GM21576 (cell line): ENCODE data around the gene ZCCHC24.

Source experiments
- ATAC-seq: cut with Tn5 transposase; IDR thresholded peaks from one replicate; pipeline ENCODE4 v1.9.1; 2021; ENCODE audit warnings: mild to moderate bottlenecking, moderate library complexity; ENCODE audit not compliant: unreplicated experiment

ZCCHC24 gene

GRCh38 chr10:79414714-79415113 lies 30.7 kb downstream of the ZCCHC24 start:
- ATAC-seq, result no peak

- no peak for ATAC-seq
Observed at GRCh38 chr10:79413196-79413595, 32.2 kb downstream of the ZCCHC24 start.

- no peak for ATAC-seq
Observed at GRCh38 chr10:79412516-79412915, 32.9 kb downstream of the ZCCHC24 start.

GRCh38 chr10:79411546-79412495 lies 33.6 kb downstream of the ZCCHC24 start:
- no peak for ATAC-seq

GRCh38 chr10:79410315-79411094 lies 34.9 kb downstream of the ZCCHC24 start:
- ATAC-seq, result no peak

- no peak for ATAC-seq
Observed at GRCh38 chr10:79409726-79410085, 35.7 kb downstream of the ZCCHC24 start.

- no peak for ATAC-seq
Observed at GRCh38 chr10:79409038-79409725, 36.2 kb downstream of the ZCCHC24 start.

GRCh38 chr10:79407811-79408795 lies 37.3 kb downstream of the ZCCHC24 start:
- ATAC-seq, result no peak

- no peak for ATAC-seq
Observed at GRCh38 chr10:79407423-79407796, 38.0 kb downstream of the ZCCHC24 start.

- no peak for ATAC-seq
Observed at GRCh38 chr10:79406683-79407422, 38.6 kb downstream of the ZCCHC24 start.

- ATAC-seq, result no peak
Observed at GRCh38 chr10:79405995-79406515, 39.4 kb downstream of the ZCCHC24 start.

- ATAC-seq, result no peak
Observed at GRCh38 chr10:79405221-79405994, 40.0 kb downstream of the ZCCHC24 start.

- no peak for ATAC-seq
Observed at GRCh38 chr10:79404690-79405131, 40.7 kb downstream of the ZCCHC24 start.

- no peak for ATAC-seq
Observed at GRCh38 chr10:79404231-79404609, 41.2 kb downstream of the ZCCHC24 start.

GRCh38 chr10:79403441-79404230 lies 41.8 kb downstream of the ZCCHC24 start:
- ATAC-seq, result no peak

- ATAC-seq, result no peak
Observed at GRCh38 chr10:79402951-79403350, 42.5 kb downstream of the ZCCHC24 start.

- no peak for ATAC-seq
Observed at GRCh38 chr10:79402625-79402946, 42.8 kb downstream of the ZCCHC24 start.
